Measurements from ENCODE around the gene ATAD2B. TPM values are rescaled to one million over a fixed set of nuclear protein-coding genes. Genes with fewer than 3 reads are reported as not detected.

The ATAD2B gene
- total RNA-seq, 1 donor from 2014 or later, result 85.5 TPM

- no peak for DNase-seq
- Mint-ChIP-seq H3K27ac (no peak overlapping the region), H3K36me3 (ENCODE audit: low read depth) (peaks cover 20% of the 10 kb centered on the region), H3K4me3 (no peak overlapping the region), H3K9me3 (no peaks in the 10 kb centered on the region), H3K4me1 (no peaks in the 10 kb centered on the region), H3K27me3 (no peaks in the 10 kb centered on the region)
- TF ChIP-seq CTCF (IDR thresholded peaks at IDR 0.05), result no peak
- POLR2A ChIA-PET, result no interaction called here
- ATAC-seq (ENCODE audit: low read depth), result no peak
- CTCF ChIA-PET, result no interaction called here
- intact Hi-C loops (cut with micrococcal nuclease), result no loop called here
Measured at GRCh38 chr2:23700627-23701026, 226.3 kb downstream of the ATAD2B start.

GRCh38 chr2:23699580-23699925 is 227.4 kb downstream of the ATAD2B start:
- Mint-ChIP-seq H3K36me3 (ENCODE audit: low read depth) (peaks cover 19% of the 10 kb centered on the region), H3K4me1 (no peaks in the 10 kb centered on the region), H3K4me3 (no peak overlapping the region), H3K27me3 (no peaks in the 10 kb centered on the region), H3K27ac (no peak overlapping the region), H3K9me3 (no peaks in the 10 kb centered on the region)
- intact Hi-C loops (cut with micrococcal nuclease), result no loop called here
- no peak for TF ChIP-seq CTCF (IDR thresholded peaks at IDR 0.05)
- CTCF ChIA-PET, result no interaction called here
- POLR2A ChIA-PET, result no interaction called here
- ATAC-seq (ENCODE audit: low read depth) (no peak), DNase-seq (no peak)

- Mint-ChIP-seq H3K36me3 (ENCODE audit: low read depth) (peaks cover 19% of the 10 kb centered on the region), H3K27me3 (no peaks in the 10 kb centered on the region), H3K4me3 (no peak overlapping the region), H3K4me1 (no peaks in the 10 kb centered on the region), H3K9me3 (no peaks in the 10 kb centered on the region), H3K27ac (no peak overlapping the region)
- ATAC-seq (ENCODE audit: low read depth) (no peak), DNase-seq (no peak)
- ChIA-PET CTCF (no interaction called here), POLR2A (no interaction called here)
- TF ChIP-seq CTCF (IDR thresholded peaks at IDR 0.05), result no peak
- intact Hi-C loops (cut with micrococcal nuclease), result no loop called here
Measured at GRCh38 chr2:23698721-23699579, 228.0 kb downstream of the ATAD2B start.

Other genes with a start within 250 kb of the ATAD2B start
- gene UBXN2A, start 13.3 kb upstream of the ATAD2B start, total RNA-seq, result 9.4 and 12.8 TPM in 2 replicates
- gene MFSD2B, start 83.0 kb upstream of the ATAD2B start, total RNA-seq, result not detected in 2 replicates
- 20.0 and 20.6 TPM in 2 replicates for gene WDCP, start 120.3 kb upstream of the ATAD2B start, total RNA-seq
- 1.4 and 2.3 TPM in 2 replicates for gene FKBP1B, start 122.6 kb upstream of the ATAD2B start, total RNA-seq
- gene SF3B6, start 149.2 kb upstream of the ATAD2B start, total RNA-seq, result 70.4 and 71.4 TPM in 2 replicates
- 4.4 and 6.3 TPM in 2 replicates for gene TP53I3, start 157.7 kb upstream of the ATAD2B start, total RNA-seq
- gene PFN4, start 196.2 kb upstream of the ATAD2B start, total RNA-seq, result 0.34 and 0.60 TPM in 2 replicates
- gene FAM228B, start 196.3 kb upstream of the ATAD2B start, total RNA-seq, result 24.7 and 26.2 TPM in 2 replicates
- gene FAM228A, start 247.9 kb upstream of the ATAD2B start, total RNA-seq, result not detected in 2 replicates